Measurements from ENCODE around the gene PTPRT.

- no peak for TF ChIP-seq EZH2 (IDR thresholded peaks at IDR 0.05; ENCODE audit: borderline replicate concordance, low read depth, low read length, poor library complexity, severe bottlenecking)
- no peak for TF ChIP-seq CTCF (conservative IDR thresholded peaks at IDR 0.05; ENCODE audit: low read depth, low read length)
These were observed 1051.0 kb downstream of the PTPRT start for GRCh38 chr20:42138729-42139128.
